Measurements from ENCODE around the gene TFIP11.

TFIP11 gene

GRCh38 chr22:26446808-26447515 lies 65.3 kb downstream of the TFIP11 start:
- Histone ChIP-seq H3K27me3 (ENCODE audit: insufficient read depth, low read depth) (no peaks in the 10 kb centered on the region), H3K36me3 (ENCODE audit: insufficient read depth) (no peaks in the 10 kb centered on the region), H3K4me1 (ENCODE audit: low read depth, poor library complexity, severe bottlenecking) (no peaks in the 10 kb centered on the region), H3K79me2 (ENCODE audit: insufficient read depth, low read depth) (no peaks in the 10 kb centered on the region), H3K27ac (no peak overlapping the region), H4K20me1 (ENCODE audit: insufficient read depth) (no peaks in the 10 kb centered on the region), H3K9ac (no peak overlapping the region), H3K4me3 (IDR thresholded peaks at IDR 0.05; ENCODE audit: insufficient read depth, low read depth, low read length) (no peak overlapping the region), H3K4me2 (no peak overlapping the region), H2AFZ (ENCODE audit: low read depth) (no peak overlapping the region)
- TF ChIP-seq CTCF (conservative IDR thresholded peaks at IDR 0.05; ENCODE audit: low read depth, low read length) = no peak

- Histone ChIP-seq H3K27me3 (ENCODE audit: insufficient read depth, low read depth) (no peaks in the 10 kb centered on the region), H4K20me1 (ENCODE audit: insufficient read depth) (no peaks in the 10 kb centered on the region), H3K36me3 (ENCODE audit: insufficient read depth) (no peaks in the 10 kb centered on the region), H3K79me2 (ENCODE audit: insufficient read depth, low read depth) (no peaks in the 10 kb centered on the region), H3K9ac (no peak overlapping the region), H3K4me3 (IDR thresholded peaks at IDR 0.05; ENCODE audit: insufficient read depth, low read depth, low read length) (no peak overlapping the region), H2AFZ (ENCODE audit: low read depth) (no peak overlapping the region), H3K4me1 (ENCODE audit: low read depth, poor library complexity, severe bottlenecking) (no peaks in the 10 kb centered on the region), H3K27ac (no peak overlapping the region), H3K4me2 (no peak overlapping the region)
- TF ChIP-seq CTCF (conservative IDR thresholded peaks at IDR 0.05; ENCODE audit: low read depth, low read length) = no peak
These were observed 66.5 kb downstream of the TFIP11 start for GRCh38 chr22:26445577-26446275.

GRCh38 chr22:26444777-26445176 lies 67.5 kb downstream of the TFIP11 start:
- H4K20me1 ChIP-seq (ENCODE audit: insufficient read depth) = no peaks in the 10 kb centered on the region
- H3K4me3 ChIP-seq (IDR thresholded peaks at IDR 0.05; ENCODE audit: insufficient read depth, low read depth, low read length) = no peak overlapping the region
- no peaks in the 10 kb centered on the region for H3K4me1 ChIP-seq (ENCODE audit: low read depth, poor library complexity, severe bottlenecking)
- H3K27me3 ChIP-seq (ENCODE audit: insufficient read depth, low read depth) = no peaks in the 10 kb centered on the region
- no peaks in the 10 kb centered on the region for H3K36me3 ChIP-seq (ENCODE audit: insufficient read depth)
- H3K27ac ChIP-seq = no peak overlapping the region
- no peak overlapping the region for H2AFZ ChIP-seq (ENCODE audit: low read depth)
- H3K4me2 ChIP-seq = no peak overlapping the region
- no peak overlapping the region for H3K9ac ChIP-seq
- no peaks in the 10 kb centered on the region for H3K79me2 ChIP-seq (ENCODE audit: insufficient read depth, low read depth)
- TF ChIP-seq CTCF (conservative IDR thresholded peaks at IDR 0.05; ENCODE audit: low read depth, low read length) = no peak

GRCh38 chr22:26443901-26444690 lies 68.2 kb downstream of the TFIP11 start:
- H3K4me1 ChIP-seq (ENCODE audit: low read depth, poor library complexity, severe bottlenecking) = no peaks in the 10 kb centered on the region
- no peaks in the 10 kb centered on the region for H3K36me3 ChIP-seq (ENCODE audit: insufficient read depth)
- no peak overlapping the region for H3K4me2 ChIP-seq
- H4K20me1 ChIP-seq (ENCODE audit: insufficient read depth) = no peaks in the 10 kb centered on the region
- H3K4me3 ChIP-seq (IDR thresholded peaks at IDR 0.05; ENCODE audit: insufficient read depth, low read depth, low read length) = no peak overlapping the region
- no peak overlapping the region for H2AFZ ChIP-seq (ENCODE audit: low read depth)
- H3K27me3 ChIP-seq (ENCODE audit: insufficient read depth, low read depth) = no peaks in the 10 kb centered on the region
- H3K79me2 ChIP-seq (ENCODE audit: insufficient read depth, low read depth) = no peaks in the 10 kb centered on the region
- no peak overlapping the region for H3K9ac ChIP-seq
- no peak for TF ChIP-seq CTCF (conservative IDR thresholded peaks at IDR 0.05; ENCODE audit: low read depth, low read length)
- H3K27ac ChIP-seq = no peak overlapping the region

Data from KMS-11 (cell line).